H1 (cell line): ENCODE results near the gene CPSF4L. TPM values are rescaled to one million over a fixed set of nuclear protein-coding genes. Genes with fewer than 3 reads are reported as not detected.

Experiments
- CTCF ChIA-PET: fragments of 300-600 bp; sonication (Branson Sonifier 250); formaldehyde crosslinking; loops from one replicate; lab custom pipeline; 2021; ENCODE audit not compliant: partially characterized antibody; lab: Charles Lee
- POLR2A ChIA-PET: fragments of 300-600 bp; sonication (Branson Sonifier 250); formaldehyde crosslinking; loops from one replicate; lab custom pipeline; 2021; ENCODE audit warnings: inconsistent platforms; ENCODE audit not compliant: partially characterized antibody; lab: Charles Lee
- DNase-seq, 2 experiments: peaks; one replicate each; pipeline versions ENCODE4 v3.0.0 to v3.0.0-alpha.2; 2010 to 2022; ENCODE audit warnings: low spot score in 2 of 2, low read depth in 1 of 2, mixed read lengths in 1 of 2
- FAIRE-seq: peaks from 2 replicates; lab custom pipeline; 2011; peaks lifted over from hg19 to GRCh38; lab: Jason Lieb, UNC
- H2AFZ ChIP-seq: 2 replicates; pipeline ENCODE4 v1.8.1; 2012; ENCODE audit warnings: low read length, inconsistent platforms
- H2AK5ac ChIP-seq: 2 replicates; pipeline ENCODE4 v1.6.1; 2013; ENCODE audit warnings: low read depth, low read length
- H2BK120ac ChIP-seq: replicated peaks from 2 replicates; pipeline ENCODE3; 2013; ENCODE audit warnings: low read depth, low read length, inconsistent platforms
- H2BK12ac ChIP-seq: 2 replicates; pipeline ENCODE4 v1.6.1; 2013; ENCODE audit warnings: low read depth, low read length
- H2BK15ac ChIP-seq: 2 replicates; pipeline ENCODE4 v1.6.1; 2013; ENCODE audit warnings: low read length
- H2BK20ac ChIP-seq: 2 replicates; pipeline ENCODE4 v1.6.1; 2013; ENCODE audit warnings: low read length
- H2BK5ac ChIP-seq: 2 replicates; pipeline ENCODE4 v1.6.1; 2013; ENCODE audit warnings: low read depth, low read length
- H3K14ac ChIP-seq: 2 replicates; pipeline ENCODE4 v1.6.1; 2013; ENCODE audit warnings: inconsistent platforms; ENCODE audit not compliant: insufficient read length
- H3K18ac ChIP-seq: 2 replicates; pipeline ENCODE4 v1.6.1; 2013; ENCODE audit warnings: low read length; ENCODE audit errors: extremely low read depth
- H3K23ac ChIP-seq: 2 replicates; pipeline ENCODE4 v1.6.1; 2013; ENCODE audit warnings: inconsistent platforms; ENCODE audit not compliant: insufficient read length
- H3K23me2 ChIP-seq: 2 replicates; pipeline ENCODE4 v1.6.1; 2013; ENCODE audit warnings: low read depth, low read length
- H3K27ac ChIP-seq: 2 replicates; pipeline ENCODE4 v1.6.1; 2011; ENCODE audit warnings: low read depth, low read length, inconsistent platforms
- H3K27me3 ChIP-seq, 4 experiments: replicated peaks in 1 of 4; 1 replicate in 1 of 4; 2 replicates in 3 of 4; pipeline versions ENCODE4 v1.6.1 to v1.8.1; 2011 to 2013; ENCODE audit warnings: low read length in 3 of 4, mild to moderate bottlenecking in 3 of 4, inconsistent platforms in 2 of 4, mixed read lengths in 2 of 4, moderate library complexity in 1 of 4; ENCODE audit not compliant: control insufficient read depth in 3 of 4, insufficient read depth in 3 of 4; ENCODE audit errors: extremely low read depth in 1 of 4
- H3K36me3 ChIP-seq, 4 experiments: 2 replicates each; pipeline versions ENCODE4 v1.6.1 to v1.8.1; 2011 to 2013; ENCODE audit warnings: mild to moderate bottlenecking in 4 of 4, low read length in 3 of 4, moderate library complexity in 2 of 4, control low read depth in 1 of 4, inconsistent platforms in 1 of 4; ENCODE audit not compliant: insufficient read depth in 4 of 4, control insufficient read depth in 2 of 4
- H3K4ac ChIP-seq: replicated peaks from 2 replicates; pipeline ENCODE3; 2013; ENCODE audit warnings: low read length, low read depth, mixed read lengths, inconsistent platforms; ENCODE audit not compliant: insufficient read length
- H3K4me1 ChIP-seq, 4 experiments: replicated peaks in 1 of 4; 1 replicate in 1 of 4; 2 replicates in 3 of 4; pipeline versions ENCODE4 v1.6.1 to v1.8.1; 2011 to 2013; ENCODE audit warnings: low read length in 3 of 4, inconsistent platforms in 2 of 4, mixed read lengths in 1 of 4; ENCODE audit not compliant: insufficient read depth in 4 of 4, control insufficient read depth in 3 of 4
- H3K4me2 ChIP-seq, 2 experiments: 2 replicates each; pipeline versions ENCODE4 v1.6.1 to v1.8.1; 2011 to 2013; ENCODE audit warnings: low read depth in 2 of 2, low read length in 2 of 2, control low read depth in 1 of 2, inconsistent platforms in 1 of 2, mild to moderate bottlenecking in 1 of 2; ENCODE audit not compliant: insufficient read depth in 1 of 2
- H3K4me3 ChIP-seq, 4 experiments: fragments of 200-600, 300-600 bp in 1 of 4; sonication (generic), shearing (Covaris generic), sonication (Bioruptor Twin) in 1 of 4; 2 replicates each; pipeline versions ENCODE4 v1.5.1 to v1.8.1; 2011 to 2016; ENCODE audit warnings: low read length in 4 of 4, low read depth in 3 of 4, control low read depth in 2 of 4, inconsistent platforms in 2 of 4, mild to moderate bottlenecking in 2 of 4, mixed read lengths in 1 of 4, moderate library complexity in 1 of 4; ENCODE audit not compliant: insufficient read depth in 2 of 4; ENCODE audit errors: extremely low read depth in 1 of 4
- H3K56ac ChIP-seq: replicated peaks from 2 replicates; pipeline ENCODE3; 2013; ENCODE audit warnings: low read depth, mild to moderate bottlenecking, mixed read lengths, low read length, inconsistent platforms; ENCODE audit not compliant: insufficient read length
- H3K79me1 ChIP-seq: 2 replicates; pipeline ENCODE4 v1.6.1; 2013; ENCODE audit warnings: low read depth, low read length, control low read depth
- H3K79me2 ChIP-seq, 2 experiments: 2 replicates each; pipeline versions ENCODE4 v1.6.1 to v1.8.1; 2012 to 2013; ENCODE audit warnings: low read length in 2 of 2, mild to moderate bottlenecking in 2 of 2, inconsistent platforms in 1 of 2; ENCODE audit not compliant: insufficient read depth in 2 of 2, control insufficient read depth in 1 of 2
- H3K9ac ChIP-seq, 4 experiments: replicated peaks in 1 of 4; 1 replicate in 1 of 4; 2 replicates in 3 of 4; pipeline versions ENCODE4 v1.6.1 to v1.8.1; 2011 to 2013; ENCODE audit warnings: low read depth in 3 of 4, low read length in 3 of 4, control low read depth in 2 of 4, mild to moderate bottlenecking in 2 of 4, moderate library complexity in 2 of 4, inconsistent platforms in 1 of 4; ENCODE audit errors: extremely low read depth in 1 of 4
- H3K9me3 ChIP-seq, 2 experiments: 2 replicates each; pipeline versions ENCODE4 v1.6.1 to v1.8.1; 2012 to 2013; ENCODE audit warnings: mild to moderate bottlenecking in 2 of 2, moderate library complexity in 2 of 2, control low read depth in 1 of 2, inconsistent platforms in 1 of 2, low read depth in 1 of 2, low read length in 1 of 2, mixed read lengths in 1 of 2; ENCODE audit not compliant: insufficient read depth in 2 of 2
- H4K20me1 ChIP-seq, 2 experiments: replicated peaks in 1 of 2; 2 replicates each; pipeline versions ENCODE3 to v1.8.1; 2011 to 2013; ENCODE audit warnings: inconsistent platforms in 2 of 2, low read length in 2 of 2, mild to moderate bottlenecking in 1 of 2; ENCODE audit not compliant: insufficient read depth in 2 of 2, control insufficient read depth in 1 of 2
- H4K5ac ChIP-seq: 2 replicates; pipeline ENCODE4 v1.6.1; 2013; ENCODE audit warnings: low read length, low read depth, mixed read lengths, inconsistent platforms; ENCODE audit not compliant: insufficient read length
- H4K8ac ChIP-seq: 2 replicates; pipeline ENCODE4 v1.8.0; 2013; ENCODE audit warnings: mild to moderate bottlenecking, moderate library complexity, low read length, inconsistent platforms; ENCODE audit not compliant: insufficient read depth; ENCODE audit errors: extremely low read depth
- H4K91ac ChIP-seq: replicated peaks from 2 replicates; pipeline ENCODE3; 2013; ENCODE audit warnings: low read length, mixed read lengths, inconsistent platforms; ENCODE audit not compliant: insufficient read length
- KDM1A ChIP-seq: fragments of 200-600, 300-600 bp; sonication (generic); IDR thresholded peaks from 2 replicates; pipeline ENCODE4 v1.7.1; 2016; ENCODE audit warnings: mild to moderate bottlenecking, low read length, borderline replicate concordance
- MAFK ChIP-seq: IDR thresholded peaks from 2 replicates; pipeline ENCODE4 v1.6.1; 2012; ENCODE audit warnings: low read depth, mild to moderate bottlenecking, improper control_type of control experiment, low read length
- RAD21 ChIP-seq, 2 experiments: IDR thresholded peaks in 1 of 2; conservative IDR thresholded peaks in 1 of 2; 2 replicates each; pipeline ENCODE4 v1.6.1; 2011; ENCODE audit warnings: low read depth in 2 of 2, low read length in 2 of 2, improper control_type of control experiment in 1 of 2, inconsistent platforms in 1 of 2, mild to moderate bottlenecking in 1 of 2, moderate library complexity in 1 of 2
- TEAD4 ChIP-seq: IDR thresholded peaks from 2 replicates; pipeline ENCODE4 v1.6.1; 2012; ENCODE audit warnings: low read depth, low read length, inconsistent platforms, mixed read lengths
- WGBS, 2 experiments: shearing (Covaris generic) in 1 of 2; methylation state at CpG; one replicate each; pipeline versions ENCODE4 v1.1.6 to v1.1.7; 2013 to 2015; ENCODE audit warnings: low lambda C conversion rate in 2 of 2, mixed read lengths in 2 of 2, inconsistent platforms in 1 of 2, low coverage in 1 of 2, missing lambda C conversion rate in 1 of 2; ENCODE audit not compliant: insufficient replicate concordance in 2 of 2, insufficient coverage in 1 of 2, insufficient read length in 1 of 2; ENCODE audit errors: extremely low coverage in 1 of 2, missing lambda C conversion rate in 1 of 2; 5-methylcytosine and 5-hydroxymethylcytosine counted together
- polyA plus RNA-seq, 7 experiments: library from polyadenylated mRNA; depleted of rRNA in 3 of 7; stranded (reverse) in 5 of 7; unstranded in 2 of 7; fragments of >200 nt in 5 of 7; fragments of 200-250 nt in 2 of 7; gene quantifications; 1 replicate in 5 of 7; 2 replicates in 1 of 7; 4 replicates in 1 of 7; pipeline versions ENCODE4 v1.2.1 to v1.2.3, GENCODE V29; 2011 to 2013; ENCODE audit warnings: missing spikeins in 2 of 7, mixed read lengths in 2 of 7
- total RNA-seq: library from RNA; stranded (reverse); fragmentation: NEBNext Ultra II Directional; extraction: Animal tissue kit (Norgen Biotek cat#: 25700); gene quantifications from 2 replicates; pipeline ENCODE4 v1.2.1, GENCODE V29; 2021

The CPSF4L gene
- total and polyA plus RNA-seq, 2 of the 8 experiments (the other 6 are each of a cell fraction or from before 2014, with no cell fraction given) = not detected

- FAIRE-seq (no peak), DNase-seq (no peak)
- no peak overlapping the region for H2AK5ac ChIP-seq
- no peak overlapping the region for H3K14ac ChIP-seq
- H2BK12ac ChIP-seq = no peak overlapping the region
- peaks cover 0 to 1% of the 10 kb centered on the region in 2 experiments for H4K20me1 ChIP-seq
- WGBS, 2 experiments = 86% methylated on average over 13 of the region's 15 CpGs; no CpG with 5 or more reads in 1 of the 2 experiments
- no peak overlapping the region for H3K27ac ChIP-seq
- H2BK15ac ChIP-seq = no peak overlapping the region
- no peaks in the 10 kb centered on the region for H3K23me2 ChIP-seq
- no peak overlapping the region for H3K23ac ChIP-seq
- ChIA-PET CTCF (interaction anchor here (0.8 to 6.1 kb wide), 10 partner anchors 12 to 571 kb away, joined by 3 to 39 read pairs (median 4); partner anchors contain the start of genes CDC42EP4 and CPSF4L), POLR2A (interaction anchor here (0.9 to 1.4 kb wide), 3 partner anchors 8 to 12 kb away, joined by 3 to 6 read pairs (median 3); no protein-coding TSS in a partner anchor)
- H3K4me2 ChIP-seq = no peak overlapping the region
- no peak overlapping the region for H3K9ac ChIP-seq
- no peaks in the 10 kb centered on the region for H3K36me3 ChIP-seq
- H3K79me2 ChIP-seq = peaks cover 0 to 11% of the 10 kb centered on the region in 2 experiments; a peak in 1 of 4 replicates
- no peak overlapping the region for H2BK5ac ChIP-seq
- no peak overlapping the region for H4K8ac ChIP-seq
- no peak overlapping the region for H2BK20ac ChIP-seq
- peaks cover 3% of the 10 kb centered on the region; the same call in 1 of the 2 replicates for H3K79me1 ChIP-seq
- H2BK120ac ChIP-seq = no peak overlapping the region
- no peak overlapping the region for H3K56ac ChIP-seq
- H3K18ac ChIP-seq = no peak overlapping the region
- H3K27me3 ChIP-seq = no peaks in the 10 kb centered on the region
- no peak overlapping the region for H4K91ac ChIP-seq
- H2AFZ ChIP-seq = no peak overlapping the region
- H3K4me3 ChIP-seq = no peak overlapping the region
- no peak overlapping the region for H4K5ac ChIP-seq
- H3K9me3 ChIP-seq = no peaks in the 10 kb centered on the region
- no peaks in the 10 kb centered on the region for H3K4me1 ChIP-seq
- H3K4ac ChIP-seq = no peak overlapping the region
- no peak for TF ChIP-seq TEAD4
- TF ChIP-seq KDM1A = no peak
- TF ChIP-seq MAFK = no peak
- no peak for TF ChIP-seq RAD21 (IDR thresholded peaks at IDR 0.05 in 1 of 2, conservative IDR thresholded peaks at IDR 0.05 in 1 of 2; ENCODE audit: low read depth in 2 of 2, low read length in 2 of 2)
These were observed 36.5 kb upstream of the CPSF4L start for GRCh38 chr17:73297934-73298861.
